ENCODE measurements around the gene FADS2.

Gene FADS2

GRCh38 chr11:61827571-61828378, at the start of gene FADS2:
Gene FADS2 (plus strand): TSS chr11:61828300. CDS start chr11:61828391, 91 bp downstream.
- peak; percentile 44 for DNase-seq (ENCODE audit: low read depth)

GRCh38 chr11:61778357-61778886, 49.7 kb upstream of the FADS2 start:
- DNase-seq (ENCODE audit: low read depth), result no peak

GRCh38 chr11:61778920-61779650, 49.0 kb upstream of the FADS2 start:
- no peak for DNase-seq (ENCODE audit: low read depth)

- no peak for DNase-seq (ENCODE audit: low read depth)
Measured at GRCh38 chr11:61779666-61780525, 48.2 kb upstream of the FADS2 start.

- DNase-seq (ENCODE audit: low read depth), result no peak
Measured at GRCh38 chr11:61780581-61781162, 47.4 kb upstream of the FADS2 start.

- DNase-seq (ENCODE audit: low read depth), result no peak
Measured at GRCh38 chr11:61781585-61781984, 46.5 kb upstream of the FADS2 start.

- DNase-seq (ENCODE audit: low read depth), result no peak
Measured at GRCh38 chr11:61782299-61782698, 45.8 kb upstream of the FADS2 start.

- no peak for DNase-seq (ENCODE audit: low read depth)
Measured at GRCh38 chr11:61782841-61783240, 45.3 kb upstream of the FADS2 start.

- DNase-seq (ENCODE audit: low read depth), result no peak
Measured at GRCh38 chr11:61783717-61784505, 44.2 kb upstream of the FADS2 start.

- DNase-seq (ENCODE audit: low read depth), result no peak
Measured at GRCh38 chr11:61784506-61784805, 43.6 kb upstream of the FADS2 start.

GRCh38 chr11:61785837-61786402, 42.2 kb upstream of the FADS2 start:
- DNase-seq (ENCODE audit: low read depth), result no peak

GRCh38 chr11:61787928-61788491, 40.1 kb upstream of the FADS2 start:
- DNase-seq (ENCODE audit: low read depth), result no peak

GRCh38 chr11:61791737-61792309, 36.3 kb upstream of the FADS2 start:
- no peak for DNase-seq (ENCODE audit: low read depth)

GRCh38 chr11:61792310-61793082, 35.6 kb upstream of the FADS2 start, which contains the start of the genes FEN1 and TMEM258:
Gene FEN1 (plus strand): TSS chr11:61792911. CDS start chr11:61795362, 2,451 bp downstream.
Gene TMEM258 (minus strand): TSS chr11:61792599. CDS start chr11:61792558, 41 bp downstream.
- DNase-seq (ENCODE audit: low read depth), result peak; percentile 80

GRCh38 chr11:61793083-61793828, 34.8 kb upstream of the FADS2 start:
- DNase-seq (ENCODE audit: low read depth), result no peak

- DNase-seq (ENCODE audit: low read depth), result no peak
Measured at GRCh38 chr11:61793829-61794204, 34.3 kb upstream of the FADS2 start.

- DNase-seq (ENCODE audit: low read depth), result no peak
Measured at GRCh38 chr11:61794579-61794978, 33.5 kb upstream of the FADS2 start.

- no peak for DNase-seq (ENCODE audit: low read depth)
Measured at GRCh38 chr11:61795459-61795858, 32.6 kb upstream of the FADS2 start.
